Uterus (tissue), 4 donors: Measurements from ENCODE around the gene TMEM245. TPM values are rescaled to one million over a fixed set of nuclear protein-coding genes. Genes with fewer than 3 reads are reported as not detected.
A peak's percentile ranks its signal among the peaks of the same experiment; 100 is the strongest.

Source experiments
- DNase-seq, 2 donors: peaks; one replicate each; pipeline ENCODE4 v3.0.0-alpha.2; 2019 to 2020
- H3K27ac ChIP-seq, 2 donors: fragments of 200-600 bp; sonication (generic); 1 replicate in 1 of 2; 2 replicates in 1 of 2; pipeline ENCODE4 v1.5.1; 2016 to 2018
- H3K27me3 ChIP-seq, 2 donors: fragments of 200-600 bp; sonication (generic); one replicate each; pipeline ENCODE4 v1.5.1; 2018 to 2019; ENCODE audit warnings: control low read depth in 1 of 2
- H3K36me3 ChIP-seq, 2 donors: fragments of 200-600 bp; sonication (generic); one replicate each; pipeline ENCODE4 v1.5.1; 2019; ENCODE audit warnings: control low read depth in 1 of 2
- H3K4me1 ChIP-seq, 2 donors: fragments of 200-600 bp; sonication (generic); one replicate each; pipeline ENCODE4 v1.5.1; 2018 to 2019; ENCODE audit warnings: control low read depth in 1 of 2
- H3K4me3 ChIP-seq, 2 donors: fragments of 200-600 bp; sonication (generic); 1 replicate in 1 of 2; 2 replicates in 1 of 2; pipeline ENCODE4 v1.5.1; 2018 to 2019; ENCODE audit warnings: mild to moderate bottlenecking in 1 of 2
- H3K9me3 ChIP-seq, 2 donors: fragments of 200-600 bp; sonication (generic); one replicate each; pipeline ENCODE4 v1.5.1; 2019; ENCODE audit warnings: control low read depth in 1 of 2
- CTCF ChIP-seq, 4 experiments: fragments of 200-600 bp in 2 of 4; fragments of 450-650 bp in 2 of 4; sonication (generic) in 2 of 4; IDR thresholded peaks; one replicate each; pipeline ENCODE4 v1.5.1; 2016 to 2019; ENCODE audit warnings: antibody characterized with exemption in 4 of 4, mild to moderate bottlenecking in 2 of 4, moderate library complexity in 1 of 4
- POLR2A ChIP-seq, 2 donors: fragments of 450-650 bp; IDR thresholded peaks; one replicate each; pipeline ENCODE4 v1.6.1; 2016; ENCODE audit warnings: antibody characterized with exemption in 2 of 2, mild to moderate bottlenecking in 1 of 2, moderate library complexity in 1 of 2
- intact Hi-C: fragments of 100-400 bp; cut with DNase I; formaldehyde crosslinking; loops from one replicate; pipeline ENCODE4 v1.15.1; 2023; ENCODE audit warnings: low total_unique reads
- total RNA-seq, 4 donors: library from RNA; depleted of rRNA in 3 of 4; stranded (reverse); fragments of >200 nt in 3 of 4; gene quantifications; one replicate each; pipeline versions ENCODE4 v1.1.0 to v1.2.4, GENCODE V29; 2014 to 2023
- donor health status: DM: yes; HTN: yes; CAD: no.

Gene TMEM245
- total RNA-seq, 4 donors from 2014 or later, result 59.7 to 80.0 (median 76.0) TPM

DNA sequence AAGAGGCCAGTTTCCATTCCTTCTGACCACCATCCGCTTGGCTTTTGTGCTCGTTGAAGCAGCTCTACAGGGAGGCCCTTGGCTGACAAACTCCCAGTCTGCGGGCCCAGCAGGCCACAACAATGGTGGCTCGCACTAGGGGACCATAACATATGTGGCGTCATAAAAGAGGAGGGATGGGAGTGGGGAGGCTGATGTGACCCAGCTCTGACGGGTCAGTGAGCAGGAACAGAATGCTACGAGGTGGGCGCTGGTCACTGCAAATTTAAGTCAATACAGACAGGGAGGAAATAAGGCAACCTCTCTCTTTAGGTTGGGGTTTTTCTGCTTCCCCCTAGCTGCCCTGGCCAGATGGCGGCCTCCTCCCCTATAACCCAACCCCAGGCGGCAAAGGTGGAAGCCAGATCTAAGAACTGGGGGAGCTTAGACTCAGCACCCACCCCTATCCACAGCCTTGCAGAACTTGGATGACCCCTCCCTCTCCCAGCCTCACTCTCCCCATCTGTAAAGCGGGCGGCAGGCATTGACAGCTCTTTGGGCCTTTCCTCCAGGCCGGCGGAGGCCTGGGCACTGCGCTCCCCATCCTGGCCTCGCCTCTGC, 46.5 kb upstream of the TMEM245 start:
- Histone ChIP-seq H3K27me3 (no peaks in the 10 kb centered on the region), H3K4me3 (peak overlapping the region in 1 of 2 donors; percentile 36), H3K27ac (no peak overlapping the region), H3K9me3 (no peaks in the 10 kb centered on the region), H3K4me1 (no peaks in the 10 kb centered on the region), H3K36me3 (no peaks in the 10 kb centered on the region)
- TF ChIP-seq CTCF (IDR thresholded peaks at IDR 0.05) (no peak), POLR2A (IDR thresholded peaks at IDR 0.05) (no peak)
- intact Hi-C loops, result no loop called here
- DNase-seq, result no peak

GRCh38 chr9:109164042-109164441, 44.3 kb upstream of the TMEM245 start:
- Histone ChIP-seq H3K36me3 (no peaks in the 10 kb centered on the region), H3K9me3 (no peaks in the 10 kb centered on the region), H3K4me1 (no peaks in the 10 kb centered on the region), H3K27ac (no peak overlapping the region), H3K4me3 (no peak overlapping the region), H3K27me3 (no peaks in the 10 kb centered on the region)
- intact Hi-C loops, result no loop called here
- no peak for DNase-seq
- TF ChIP-seq POLR2A (IDR thresholded peaks at IDR 0.05) (no peak), CTCF (IDR thresholded peaks at IDR 0.05) (no peak)

- intact Hi-C loops, result no loop called here
- TF ChIP-seq CTCF (IDR thresholded peaks at IDR 0.05), result no peak
- TF ChIP-seq POLR2A (IDR thresholded peaks at IDR 0.05), result no peak
- Histone ChIP-seq H3K4me1 (no peaks in the 10 kb centered on the region), H3K4me3 (no peak overlapping the region), H3K27ac (no peak overlapping the region), H3K27me3 (no peaks in the 10 kb centered on the region), H3K9me3 (no peaks in the 10 kb centered on the region), H3K36me3 (no peaks in the 10 kb centered on the region)
- DNase-seq, result no peak
Measured at GRCh38 chr9:109163194-109163593, 43.4 kb upstream of the TMEM245 start.

DNA sequence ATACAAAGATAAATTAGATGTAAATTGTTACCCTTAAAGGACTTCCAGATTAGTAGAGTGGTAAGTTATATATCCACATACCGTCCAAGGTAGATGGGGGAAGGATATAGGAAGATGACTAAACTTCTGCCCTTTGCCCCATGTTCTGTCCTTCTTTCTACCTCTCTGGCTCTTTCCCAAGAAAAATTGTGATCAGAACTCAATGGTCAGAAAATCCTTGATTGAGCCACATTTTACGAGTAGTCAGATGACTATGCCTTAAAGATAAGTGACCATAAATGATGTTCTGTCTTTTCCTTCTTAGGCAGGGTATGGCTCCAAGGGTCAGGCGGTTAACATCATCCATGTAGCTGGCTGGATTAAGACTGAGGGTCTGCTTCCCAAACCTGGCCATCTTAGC, 42.9 kb upstream of the TMEM245 start:
- no peak overlapping the region for H3K4me3 ChIP-seq
- no peaks in the 10 kb centered on the region for H3K27me3 ChIP-seq
- intact Hi-C loops, result no loop called here
- TF ChIP-seq CTCF (IDR thresholded peaks at IDR 0.05), result no peak
- no peak for TF ChIP-seq POLR2A (IDR thresholded peaks at IDR 0.05)
- H3K36me3 ChIP-seq, result no peaks in the 10 kb centered on the region
- DNase-seq, result no peak
- no peaks in the 10 kb centered on the region for H3K9me3 ChIP-seq
- H3K27ac ChIP-seq, result no peak overlapping the region
- H3K4me1 ChIP-seq, result no peaks in the 10 kb centered on the region

DNA sequence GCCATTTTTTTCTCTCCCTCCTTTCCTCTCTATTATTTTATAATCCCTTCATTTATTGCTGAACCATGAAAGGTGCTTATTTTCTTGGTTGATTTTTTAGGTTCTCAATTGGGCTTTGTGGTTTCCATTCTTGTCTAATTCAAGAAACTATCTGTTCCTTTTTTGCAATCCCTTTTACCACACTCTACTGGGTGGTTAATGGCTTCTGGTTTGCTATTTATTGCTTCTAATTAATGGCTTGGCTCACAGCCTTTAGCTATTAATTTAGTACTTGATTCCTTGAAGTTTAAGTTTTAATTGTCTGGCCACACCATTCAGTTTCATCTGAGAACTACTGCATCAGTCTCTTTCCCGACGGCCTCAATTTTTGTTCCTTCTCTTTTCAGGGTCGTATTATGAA, 41.7 kb upstream of the TMEM245 start:
- no peak overlapping the region for H3K4me3 ChIP-seq
- TF ChIP-seq CTCF (IDR thresholded peaks at IDR 0.05) (no peak), POLR2A (IDR thresholded peaks at IDR 0.05) (no peak)
- intact Hi-C loops, result no loop called here
- no peak overlapping the region for H3K27ac ChIP-seq
- H3K36me3 ChIP-seq, result no peaks in the 10 kb centered on the region
- H3K4me1 ChIP-seq, result no peaks in the 10 kb centered on the region
- DNase-seq, result no peak
- H3K9me3 ChIP-seq, result no peaks in the 10 kb centered on the region
- no peaks in the 10 kb centered on the region for H3K27me3 ChIP-seq
